Measurements from ENCODE around the gene OR1I1.

The OR1I1 gene

DNA sequence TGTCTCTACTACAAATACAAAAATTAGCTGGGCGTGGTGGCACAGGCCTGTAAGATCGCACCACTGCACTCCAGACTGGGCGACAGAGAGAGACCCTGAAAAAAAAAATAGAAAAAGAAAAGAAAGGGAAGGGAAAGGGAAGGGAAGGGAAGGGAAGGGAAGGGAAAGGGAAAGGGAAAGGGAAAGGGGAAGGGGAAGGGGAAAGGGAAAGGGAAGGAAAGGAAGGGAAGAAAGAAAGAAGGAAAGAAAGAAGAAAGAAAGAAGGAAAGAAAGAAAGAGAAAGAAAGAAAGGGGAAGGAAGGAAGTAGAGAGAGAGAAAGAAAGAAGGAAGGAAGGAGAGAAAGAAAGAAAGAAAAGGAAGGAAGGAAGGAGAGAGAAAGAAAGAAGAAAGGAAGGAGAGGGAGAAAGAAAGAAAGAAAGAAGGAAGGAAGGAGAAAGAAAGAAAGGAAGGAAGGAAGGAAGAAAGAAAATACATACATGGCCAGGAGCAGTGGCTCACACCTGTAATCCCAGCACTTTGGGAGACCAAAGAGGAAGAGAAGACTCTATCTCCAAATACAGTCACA lies 17.1 kb downstream of the OR1I1 start:
- DNase-seq (ENCODE audit: low read depth) = no peak

GRCh38 chr19:15101479-15102082 lies 19.6 kb downstream of the OR1I1 start:
- DNase-seq (ENCODE audit: low read depth) = peak; percentile 16

DNA sequence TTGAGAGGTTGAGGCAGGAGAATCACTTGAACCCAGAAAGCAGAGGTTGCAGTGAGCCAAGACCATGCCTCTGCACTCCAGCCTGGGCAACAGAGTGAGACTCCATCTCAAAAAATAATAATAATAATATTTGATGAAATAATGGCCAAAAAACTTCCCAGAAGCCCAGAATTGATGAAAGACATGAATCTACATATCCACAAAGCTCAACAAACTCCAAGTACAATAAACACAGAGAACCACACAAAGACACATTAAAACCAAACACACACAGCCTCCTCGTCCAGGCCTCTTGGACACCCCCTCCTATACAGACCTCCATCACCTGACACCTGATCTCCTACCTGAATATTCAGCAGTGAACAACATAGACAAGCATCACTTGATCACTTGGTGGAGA lies 22.0 kb downstream of the OR1I1 start:
- no peak for DNase-seq (ENCODE audit: low read depth)

GRCh38 chr19:15104411-15104810 lies 22.4 kb downstream of the OR1I1 start:
- no peak for DNase-seq (ENCODE audit: low read depth)

GRCh38 chr19:15105044-15105443 lies 23.0 kb downstream of the OR1I1 start:
- no peak for DNase-seq (ENCODE audit: low read depth)

- no peak for DNase-seq (ENCODE audit: low read depth)
These were observed 25.3 kb downstream of the OR1I1 start, which contains the start of gene SYDE1 for GRCh38 chr19:15107061-15108010. TSS of gene SYDE1 (plus strand) at chr19:15107401. CDS start at chr19:15107434, 33 bp downstream.

- no peak for DNase-seq (ENCODE audit: low read depth)
These were observed 26.3 kb downstream of the OR1I1 start for GRCh38 chr19:15108145-15108844.

GRCh38 chr19:15108845-15109767 lies 27.1 kb downstream of the OR1I1 start:
- no peak for DNase-seq (ENCODE audit: low read depth)

GRCh38 chr19:15109768-15110417 lies 27.9 kb downstream of the OR1I1 start:
- DNase-seq (ENCODE audit: low read depth) = no peak

- no peak for DNase-seq (ENCODE audit: low read depth)
These were observed 28.4 kb downstream of the OR1I1 start for GRCh38 chr19:15110418-15110815.

DNA sequence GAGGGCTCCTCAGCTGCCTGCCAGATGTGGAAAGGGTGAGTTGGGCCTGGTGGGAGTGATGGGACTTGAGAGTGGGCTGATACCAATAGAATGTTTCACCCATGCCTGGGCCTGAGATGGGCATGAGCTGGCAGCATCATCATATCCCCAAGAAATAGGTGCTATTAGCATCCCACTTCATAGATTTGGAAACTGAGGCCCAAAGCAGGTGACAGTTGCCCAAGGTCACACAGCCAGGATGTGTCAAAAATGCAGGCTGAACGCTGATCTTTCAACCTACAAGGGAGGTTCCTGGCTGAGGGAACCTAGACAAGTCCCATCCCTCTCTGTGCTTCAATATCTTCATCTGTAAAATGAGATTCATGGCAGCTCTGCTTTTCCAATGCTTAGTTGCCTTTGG lies 29.7 kb downstream of the OR1I1 start:
- no peak for DNase-seq (ENCODE audit: low read depth)

DNA sequence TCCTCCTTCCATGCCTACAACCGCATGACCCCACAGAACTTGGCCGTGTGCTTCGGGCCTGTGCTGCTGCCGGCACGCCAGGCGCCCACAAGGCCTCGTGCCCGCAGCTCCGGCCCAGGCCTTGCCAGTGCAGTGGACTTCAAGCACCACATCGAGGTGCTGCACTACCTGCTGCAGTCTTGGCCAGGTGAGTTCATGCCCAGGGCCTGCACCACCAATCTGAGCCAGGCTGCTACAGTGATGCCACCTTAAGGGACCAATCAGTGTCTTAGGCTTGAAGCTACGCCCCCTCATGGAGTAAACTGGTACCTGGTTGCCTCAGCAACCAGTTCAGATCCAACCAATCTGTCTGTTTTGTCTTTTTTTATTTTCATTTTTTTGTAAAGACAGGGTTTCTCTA lies 30.4 kb downstream of the OR1I1 start:
- no peak for DNase-seq (ENCODE audit: low read depth)

DNA sequence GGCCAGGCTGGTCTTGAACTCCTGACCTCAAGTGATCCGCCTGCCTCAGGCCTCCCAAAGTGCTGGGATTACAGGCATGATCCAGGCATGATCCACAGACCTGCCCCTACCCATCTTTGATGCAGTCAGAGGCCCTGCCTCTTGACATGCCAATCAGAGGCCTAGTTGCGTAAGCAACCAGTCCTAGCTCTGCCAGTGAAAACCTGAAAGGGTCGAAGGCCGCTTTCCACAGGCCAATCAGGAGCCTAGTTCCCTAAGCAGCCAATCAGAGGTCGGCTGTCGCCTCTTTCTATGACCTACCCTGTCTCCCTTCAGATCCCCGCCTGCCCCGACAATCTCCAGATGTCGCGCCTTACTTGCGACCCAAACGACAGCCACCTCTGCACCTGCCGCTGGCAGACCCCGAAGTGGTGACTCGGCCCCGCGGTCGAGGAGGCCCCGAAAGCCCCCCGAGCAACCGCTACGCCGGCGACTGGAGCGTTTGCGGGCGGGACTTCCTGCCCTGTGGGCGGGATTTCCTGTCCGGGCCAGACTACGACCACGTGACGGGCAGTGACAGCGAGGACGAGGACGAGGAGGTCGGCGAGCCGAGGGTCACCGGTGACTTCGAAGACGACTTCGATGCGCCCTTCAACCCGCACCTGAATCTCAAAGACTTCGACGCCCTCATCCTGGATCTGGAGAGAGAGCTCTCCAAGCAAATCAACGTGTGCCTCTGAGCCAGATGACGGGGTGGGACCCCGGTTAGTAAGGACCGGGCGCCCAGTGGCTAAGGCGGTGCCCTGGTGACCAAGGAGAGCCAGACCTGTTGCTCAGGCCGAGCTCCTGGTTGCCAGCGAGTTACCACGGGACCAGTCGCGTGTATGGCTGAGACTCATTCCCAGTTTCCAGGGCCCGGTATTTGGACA lies 31.5 kb downstream of the OR1I1 start:
- no peak for DNase-seq (ENCODE audit: low read depth)

GRCh38 chr19:15114153-15114540 lies 32.1 kb downstream of the OR1I1 start:
- DNase-seq (ENCODE audit: low read depth) = no peak

DNA sequence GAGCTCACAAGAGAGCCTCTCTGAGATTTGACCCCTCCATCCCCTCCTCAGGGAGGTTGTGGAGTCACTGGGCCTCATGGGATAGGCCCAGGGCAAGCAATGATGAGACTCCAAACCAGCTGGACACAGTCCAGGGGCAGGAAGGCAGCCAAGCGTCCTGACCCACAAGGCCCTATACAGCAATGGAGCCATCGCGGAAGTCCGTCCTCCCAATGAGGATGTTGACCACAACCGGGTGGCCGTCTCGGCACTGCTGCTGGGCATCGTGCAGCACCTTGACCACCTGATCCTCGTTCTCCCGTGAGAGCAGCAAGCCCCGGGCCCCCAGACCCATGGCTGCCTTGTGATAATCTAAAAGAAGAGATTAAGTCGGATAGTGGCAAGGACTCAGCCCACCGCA lies 33.1 kb downstream of the OR1I1 start:
- no peak for DNase-seq (ENCODE audit: low read depth)

- DNase-seq (ENCODE audit: low read depth) = no peak
These were observed 34.0 kb downstream of the OR1I1 start for GRCh38 chr19:15115762-15116615.

- DNase-seq (ENCODE audit: low read depth) = no peak
These were observed 34.8 kb downstream of the OR1I1 start for GRCh38 chr19:15116856-15117255.

DNA sequence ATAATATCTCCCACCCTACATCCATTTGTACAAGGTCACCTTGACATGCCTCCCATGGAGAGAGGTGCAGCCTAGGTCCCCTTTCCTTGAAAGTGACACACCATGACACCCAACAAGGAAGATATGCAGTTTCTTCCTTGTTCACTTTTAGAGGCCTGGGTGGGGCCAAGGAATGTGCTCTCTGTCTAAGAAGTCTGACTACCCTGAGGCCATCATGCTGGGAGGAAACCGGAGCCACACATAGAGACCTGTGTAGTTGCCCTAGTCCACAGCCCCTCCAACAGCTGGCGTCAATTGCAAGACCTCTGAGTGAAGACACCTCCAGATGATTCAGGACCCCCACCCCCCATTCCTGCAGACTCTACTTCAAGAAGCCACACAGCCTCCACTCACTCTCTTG lies 36.2 kb downstream of the OR1I1 start:
- DNase-seq (ENCODE audit: low read depth) = no peak
